ENCODE data around the gene ITPKC. TPM values are rescaled to one million over a fixed set of nuclear protein-coding genes. Genes with fewer than 3 reads are reported as not detected.

The ITPKC gene
- 6.6 TPM for polyA plus RNA-seq (2013, experiment 1 of 2)
- polyA plus RNA-seq (2013, experiment 2 of 2): 7.3 TPM

DNA sequence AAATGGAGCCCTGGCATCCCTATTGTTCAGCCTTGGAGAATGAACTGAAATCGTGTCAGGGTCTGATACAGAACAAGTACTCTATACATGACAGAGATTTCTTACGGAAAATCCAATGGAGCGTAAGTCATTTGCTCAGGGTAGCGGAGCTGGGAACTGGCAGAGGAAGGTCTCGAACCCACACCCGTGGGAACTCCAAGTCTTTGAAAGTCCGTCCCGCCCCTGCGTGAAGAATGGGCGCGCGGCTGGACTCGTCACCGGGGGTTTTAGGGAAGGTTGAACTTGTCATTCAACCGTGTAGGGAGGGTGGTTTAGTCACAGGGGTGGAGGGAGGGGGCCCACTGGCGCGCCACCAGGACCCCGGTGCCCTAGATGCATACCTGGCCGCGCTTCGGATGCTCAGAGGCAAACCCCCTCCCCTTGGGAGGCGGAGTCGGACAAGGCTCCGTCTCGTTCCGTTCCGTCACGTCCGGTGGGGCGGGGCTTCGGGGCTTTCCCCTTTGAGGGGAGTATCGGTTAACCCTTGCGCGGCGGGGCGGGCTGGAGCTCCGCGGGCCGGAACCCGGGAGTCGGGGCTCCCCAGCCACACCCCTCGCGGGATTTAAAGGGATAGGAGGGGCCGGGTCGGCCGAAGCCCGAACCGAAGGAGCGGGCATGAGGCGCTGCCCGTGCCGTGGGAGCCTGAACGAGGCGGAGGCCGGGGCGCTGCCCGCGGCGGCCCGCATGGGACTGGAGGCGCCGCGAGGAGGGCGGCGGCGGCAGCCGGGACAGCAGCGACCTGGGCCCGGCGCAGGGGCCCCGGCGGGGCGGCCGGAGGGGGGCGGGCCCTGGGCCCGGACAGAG is at the start of gene ITPKC, which contains the start of gene COQ8B:
Gene ITPKC, plus strand, starts transcription at position 631 of the 843 bp plus-strand sequence. Its CDS starts 24 bp downstream, at position 655.
Gene COQ8B, minus strand, starts transcription at position 405 of the 843 bp plus-strand sequence. CDS start 2,254 bp downstream, outside the sequence.
- H3K27me3 ChIP-seq (ENCODE audit: insufficient read depth, low read length): no peaks in the 10 kb centered on the region
- WGBS: under 1% methylated on average over 76 of the region's 76 CpGs
- H3K36me3 ChIP-seq (ENCODE audit: insufficient read depth, low read length): peaks cover 14% of the 10 kb centered on the region
- H3K4me1 ChIP-seq (ENCODE audit: insufficient read depth, low read length): peaks cover 10% of the 10 kb centered on the region
- H3K9ac ChIP-seq (ENCODE audit: low read depth, low read length): peak within 1 kb of the TSS; percentile 80
- H3K9me3 ChIP-seq (ENCODE audit: insufficient read depth, low read depth, low read length): no peaks in the 10 kb centered on the region
- H3K4me3 ChIP-seq (ENCODE audit: low read length): peak within 1 kb of the TSS; percentile 84
- H3K27ac ChIP-seq (ENCODE audit: low read depth, low read length): peak within 1 kb of the TSS; percentile 91

DNA sequence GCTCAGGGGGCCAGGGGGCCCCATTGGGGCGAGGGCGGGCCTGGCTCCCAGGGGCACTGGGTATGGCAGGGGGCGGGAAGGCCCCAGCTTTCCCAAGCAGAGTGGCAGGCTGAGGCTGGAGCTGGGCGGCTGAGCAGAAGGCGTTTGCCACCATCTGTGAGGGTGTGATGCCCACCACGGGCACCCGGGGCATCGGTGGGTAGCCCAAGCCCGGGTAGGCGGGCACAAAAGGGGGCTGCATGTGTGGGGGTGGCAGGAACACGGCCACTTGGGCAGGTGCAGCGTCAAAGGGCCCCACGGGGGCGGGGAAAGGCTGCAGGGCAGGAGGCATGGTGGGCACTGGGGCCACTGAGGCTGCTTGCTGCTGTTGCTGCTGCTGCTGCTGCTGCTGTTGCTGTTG is 49.3 kb upstream of the ITPKC start:
- Histone ChIP-seq H3K36me3 (ENCODE audit: insufficient read depth, low read length) (peaks cover 50% of the 10 kb centered on the region), H3K4me1 (ENCODE audit: insufficient read depth, low read length) (no peaks in the 10 kb centered on the region)
- WGBS: 95% methylated on average over 14 of the region's 14 CpGs

DNA sequence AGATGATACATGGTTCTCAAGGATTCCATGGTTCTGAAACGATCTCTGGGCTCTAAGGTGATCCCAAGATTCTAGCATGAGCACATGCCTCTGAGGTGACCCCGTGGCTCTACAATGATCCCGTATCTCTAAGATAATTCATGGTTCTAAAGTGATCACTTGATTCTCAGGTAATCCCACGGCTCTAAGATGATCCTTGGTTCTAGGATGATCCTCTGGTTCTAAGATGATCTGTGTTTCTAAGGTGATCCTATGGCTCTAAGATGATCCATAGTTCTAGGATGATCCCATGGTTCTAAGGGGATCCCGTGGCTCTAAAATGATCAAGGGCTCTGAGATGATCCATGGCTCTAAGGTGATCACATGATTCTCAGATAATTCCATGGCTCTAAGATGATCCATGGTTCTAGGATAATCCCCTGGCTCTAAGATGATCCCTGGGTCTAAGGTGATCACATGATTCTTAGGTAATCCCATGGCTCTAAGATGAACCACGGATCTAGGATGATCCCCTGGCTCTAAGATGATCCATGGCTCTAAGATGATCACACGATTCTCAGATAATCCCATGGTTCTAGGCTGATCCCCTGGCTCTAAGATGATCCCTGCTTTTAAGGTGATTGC is 47.8 kb upstream of the ITPKC start:
- no peak overlapping the region for H3K27ac ChIP-seq (ENCODE audit: low read depth, low read length)
- no peak overlapping the region for H3K9ac ChIP-seq (ENCODE audit: low read depth, low read length)
- H3K4me1 ChIP-seq (ENCODE audit: insufficient read depth, low read length): no peaks in the 10 kb centered on the region
- no peaks in the 10 kb centered on the region for H3K27me3 ChIP-seq (ENCODE audit: insufficient read depth, low read length)
- H3K36me3 ChIP-seq (ENCODE audit: insufficient read depth, low read length): peaks cover 65% of the 10 kb centered on the region
- no peak overlapping the region for H3K4me3 ChIP-seq (ENCODE audit: low read length)
- 91% methylated on average over 7 of the region's 7 CpGs for WGBS
- H3K9me3 ChIP-seq (ENCODE audit: insufficient read depth, low read depth, low read length): no peaks in the 10 kb centered on the region

More for the DNA sequence above, 49.3 kb upstream of the ITPKC start:
- H3K4me3 ChIP-seq (ENCODE audit: low read length): no peak overlapping the region
- H3K27ac ChIP-seq (ENCODE audit: low read depth, low read length): no peak overlapping the region
- no peak overlapping the region for H3K9ac ChIP-seq (ENCODE audit: low read depth, low read length)
- H3K9me3 ChIP-seq (ENCODE audit: insufficient read depth, low read depth, low read length): no peaks in the 10 kb centered on the region
- H3K27me3 ChIP-seq (ENCODE audit: insufficient read depth, low read length): no peaks in the 10 kb centered on the region

DNA sequence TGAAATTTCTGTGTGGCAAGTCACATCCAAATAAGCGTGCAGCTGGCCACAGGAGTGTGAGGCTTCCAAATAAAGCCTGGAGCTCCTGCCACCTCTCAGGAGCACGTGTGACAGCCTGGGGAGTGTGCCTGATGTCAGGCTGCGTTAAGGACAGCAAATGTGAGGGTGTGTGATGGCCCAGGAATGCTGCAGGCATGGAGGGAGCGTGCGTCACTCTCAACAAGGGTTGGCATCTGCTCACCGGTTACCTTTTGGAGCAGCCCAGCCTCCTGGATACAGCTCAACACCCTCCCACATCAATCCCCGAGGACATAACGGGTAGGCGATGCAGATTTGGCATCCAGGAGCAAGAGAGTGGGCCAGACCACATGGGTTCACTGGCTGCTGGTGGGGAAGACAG is 45.5 kb upstream of the ITPKC start:
- no peak overlapping the region for H3K4me3 ChIP-seq (ENCODE audit: low read length)
- H3K27me3 ChIP-seq (ENCODE audit: insufficient read depth, low read length): no peaks in the 10 kb centered on the region
- peaks cover 81% of the 10 kb centered on the region for H3K36me3 ChIP-seq (ENCODE audit: insufficient read depth, low read length)
- H3K9ac ChIP-seq (ENCODE audit: low read depth, low read length): no peak overlapping the region
- WGBS: 93% methylated on average over 9 of the region's 9 CpGs
- H3K9me3 ChIP-seq (ENCODE audit: insufficient read depth, low read depth, low read length): no peaks in the 10 kb centered on the region
- H3K27ac ChIP-seq (ENCODE audit: low read depth, low read length): no peak overlapping the region
- no peaks in the 10 kb centered on the region for H3K4me1 ChIP-seq (ENCODE audit: insufficient read depth, low read length)

DNA sequence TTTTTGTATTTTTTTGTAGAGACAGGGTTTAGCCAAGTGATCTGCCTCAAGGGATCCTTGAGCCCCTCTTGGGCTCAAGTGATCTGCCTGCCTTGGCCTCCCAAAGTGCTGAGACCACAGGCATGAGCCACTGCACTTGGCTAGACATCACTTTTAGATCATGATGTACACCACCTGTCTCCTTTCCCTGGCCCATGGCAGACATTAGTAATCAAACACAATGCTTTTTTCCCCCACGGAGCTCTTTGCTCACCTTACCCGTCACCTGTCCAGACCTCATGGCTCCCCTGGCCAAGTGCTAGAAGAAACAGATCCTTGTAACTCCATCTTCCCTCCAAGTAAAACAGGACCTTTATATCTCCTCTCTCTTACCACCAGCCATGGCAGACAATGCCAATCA is 44.9 kb upstream of the ITPKC start:
- Histone ChIP-seq H3K4me1 (ENCODE audit: insufficient read depth, low read length) (no peaks in the 10 kb centered on the region), H3K9me3 (ENCODE audit: insufficient read depth, low read depth, low read length) (no peaks in the 10 kb centered on the region), H3K27me3 (ENCODE audit: insufficient read depth, low read length) (no peaks in the 10 kb centered on the region), H3K27ac (ENCODE audit: low read depth, low read length) (no peak overlapping the region), H3K9ac (ENCODE audit: low read depth, low read length) (no peak overlapping the region), H3K4me3 (ENCODE audit: low read length) (no peak overlapping the region), H3K36me3 (ENCODE audit: insufficient read depth, low read length) (peaks cover 87% of the 10 kb centered on the region)
- WGBS: 86% methylated on average over 2 of the region's 2 CpGs

DNA sequence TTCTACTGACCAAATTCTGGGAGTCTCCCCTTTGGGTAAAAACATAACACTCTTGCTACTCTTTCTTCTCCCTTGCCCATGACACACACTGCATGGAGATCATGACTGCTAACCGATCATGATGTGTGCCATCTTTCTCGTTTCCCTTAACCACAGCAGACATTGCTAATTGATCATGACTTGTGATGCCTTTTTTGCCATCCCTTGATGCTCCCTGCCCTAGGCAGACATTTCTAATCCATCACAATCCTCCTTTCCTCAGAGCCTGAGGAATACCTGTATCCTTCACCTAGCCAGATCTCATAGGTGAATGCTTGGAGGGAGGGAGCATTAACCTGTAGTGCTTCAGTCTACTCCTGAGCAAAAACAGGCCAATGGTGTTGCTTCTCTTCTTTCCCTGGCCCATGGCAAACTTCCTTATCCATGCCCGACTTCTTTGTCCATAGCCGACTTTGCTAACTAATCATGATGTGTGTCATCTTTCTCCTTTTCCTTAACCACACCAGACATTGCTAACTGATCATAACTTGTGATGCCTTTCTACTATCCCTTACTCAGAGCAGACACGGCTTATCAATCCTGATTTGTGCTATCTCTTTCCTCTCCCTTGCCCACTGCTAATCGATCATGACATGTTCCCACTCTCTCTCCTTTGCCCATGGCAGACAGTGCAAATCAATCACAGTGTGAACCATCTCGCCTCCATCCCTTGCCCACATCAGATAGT is 44.2 kb upstream of the ITPKC start:
- H3K9ac ChIP-seq (ENCODE audit: low read depth, low read length): no peak overlapping the region
- 92% methylated on average over 7 of the region's 7 CpGs for WGBS
- H3K4me1 ChIP-seq (ENCODE audit: insufficient read depth, low read length): no peaks in the 10 kb centered on the region
- H3K9me3 ChIP-seq (ENCODE audit: insufficient read depth, low read depth, low read length): no peaks in the 10 kb centered on the region
- no peak overlapping the region for H3K4me3 ChIP-seq (ENCODE audit: low read length)
- no peak overlapping the region for H3K27ac ChIP-seq (ENCODE audit: low read depth, low read length)
- H3K36me3 ChIP-seq (ENCODE audit: insufficient read depth, low read length): peaks cover 92% of the 10 kb centered on the region
- no peaks in the 10 kb centered on the region for H3K27me3 ChIP-seq (ENCODE audit: insufficient read depth, low read length)

DNA sequence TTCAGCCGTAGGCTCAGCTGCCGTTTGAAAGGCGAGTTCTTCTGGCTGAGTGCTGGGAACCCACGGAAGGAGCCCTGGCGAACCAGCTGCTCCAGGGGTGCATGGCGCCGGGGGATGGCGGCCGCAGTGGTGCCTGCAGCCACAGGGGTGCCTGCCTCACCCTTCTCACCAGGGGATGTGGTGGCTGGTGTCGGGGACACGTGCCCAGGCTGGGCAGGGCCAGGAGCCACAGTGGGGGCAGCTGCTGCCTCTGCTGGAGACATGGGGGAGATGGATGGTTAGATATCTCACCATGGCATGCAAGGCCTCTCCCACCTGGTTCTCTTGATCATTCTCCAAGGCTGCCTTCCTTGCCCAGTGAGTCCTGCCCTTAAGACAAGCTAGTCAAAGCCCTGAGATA is 43.5 kb upstream of the ITPKC start:
- no peaks in the 10 kb centered on the region for H3K27me3 ChIP-seq (ENCODE audit: insufficient read depth, low read length)
- no peak overlapping the region for H3K27ac ChIP-seq (ENCODE audit: low read depth, low read length)
- H3K9ac ChIP-seq (ENCODE audit: low read depth, low read length): no peak overlapping the region
- no peaks in the 10 kb centered on the region for H3K9me3 ChIP-seq (ENCODE audit: insufficient read depth, low read depth, low read length)
- H3K4me3 ChIP-seq (ENCODE audit: low read length): no peak overlapping the region
- peaks cover 92% of the 10 kb centered on the region for H3K36me3 ChIP-seq (ENCODE audit: insufficient read depth, low read length)
- no peaks in the 10 kb centered on the region for H3K4me1 ChIP-seq (ENCODE audit: insufficient read depth, low read length)
- 93% methylated on average over 11 of the region's 11 CpGs for WGBS

DNA sequence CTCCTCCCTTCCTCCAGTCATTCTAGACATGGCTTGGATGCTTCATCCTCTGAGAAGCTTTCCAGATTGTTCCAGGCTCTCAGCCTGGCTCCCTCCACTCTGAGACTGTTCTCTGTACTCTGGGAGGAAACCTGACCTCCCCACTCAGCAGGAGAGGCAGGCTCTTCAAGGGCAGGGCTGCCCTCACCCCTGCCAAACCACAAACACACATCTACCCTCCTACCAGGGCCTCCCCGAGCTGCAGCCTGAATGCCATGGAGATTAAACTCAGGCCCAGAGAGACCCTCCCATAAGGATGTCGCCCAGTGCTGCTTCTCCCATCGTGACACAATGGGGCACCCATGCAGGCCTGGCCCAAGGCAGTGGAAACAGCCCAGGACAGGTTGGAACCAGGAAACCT is 42.6 kb upstream of the ITPKC start:
- Histone ChIP-seq H3K9me3 (ENCODE audit: insufficient read depth, low read depth, low read length) (no peaks in the 10 kb centered on the region), H3K4me3 (ENCODE audit: low read length) (no peak overlapping the region), H3K4me1 (ENCODE audit: insufficient read depth, low read length) (no peaks in the 10 kb centered on the region), H3K27ac (ENCODE audit: low read depth, low read length) (no peak overlapping the region), H3K36me3 (ENCODE audit: insufficient read depth, low read length) (peaks cover 91% of the 10 kb centered on the region), H3K9ac (ENCODE audit: low read depth, low read length) (no peak overlapping the region), H3K27me3 (ENCODE audit: insufficient read depth, low read length) (no peaks in the 10 kb centered on the region)
- 86% methylated on average over 3 of the region's 3 CpGs for WGBS

DNA sequence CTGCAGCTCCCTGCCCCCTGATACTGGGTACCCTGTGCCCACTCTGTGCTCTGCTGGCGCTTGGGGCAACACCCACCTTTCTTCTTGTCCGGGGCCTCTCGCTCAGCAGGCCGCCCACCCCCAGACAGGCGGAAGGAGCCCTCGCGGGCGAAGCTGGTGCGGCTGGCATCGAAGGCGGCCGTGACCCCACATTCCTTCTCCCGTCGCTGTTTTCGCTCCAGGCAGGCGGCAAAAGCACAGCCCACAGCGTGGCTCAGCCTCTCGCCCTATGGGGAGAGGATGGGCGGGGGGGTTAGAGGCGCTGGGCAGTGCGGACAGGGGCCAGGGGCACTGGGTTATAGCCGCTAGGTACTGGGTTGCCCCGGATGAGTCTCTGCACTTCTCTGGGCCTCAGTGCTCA is 39.8 kb upstream of the ITPKC start:
- no peak overlapping the region for H3K4me3 ChIP-seq (ENCODE audit: low read length)
- H3K27ac ChIP-seq (ENCODE audit: low read depth, low read length): no peak overlapping the region
- H3K4me1 ChIP-seq (ENCODE audit: insufficient read depth, low read length): no peaks in the 10 kb centered on the region
- no peak overlapping the region for H3K9ac ChIP-seq (ENCODE audit: low read depth, low read length)
- WGBS: 95% methylated on average over 23 of the region's 23 CpGs
- no peaks in the 10 kb centered on the region for H3K27me3 ChIP-seq (ENCODE audit: insufficient read depth, low read length)
- H3K9me3 ChIP-seq (ENCODE audit: insufficient read depth, low read depth, low read length): no peaks in the 10 kb centered on the region
- peaks cover 84% of the 10 kb centered on the region for H3K36me3 ChIP-seq (ENCODE audit: insufficient read depth, low read length)

DNA sequence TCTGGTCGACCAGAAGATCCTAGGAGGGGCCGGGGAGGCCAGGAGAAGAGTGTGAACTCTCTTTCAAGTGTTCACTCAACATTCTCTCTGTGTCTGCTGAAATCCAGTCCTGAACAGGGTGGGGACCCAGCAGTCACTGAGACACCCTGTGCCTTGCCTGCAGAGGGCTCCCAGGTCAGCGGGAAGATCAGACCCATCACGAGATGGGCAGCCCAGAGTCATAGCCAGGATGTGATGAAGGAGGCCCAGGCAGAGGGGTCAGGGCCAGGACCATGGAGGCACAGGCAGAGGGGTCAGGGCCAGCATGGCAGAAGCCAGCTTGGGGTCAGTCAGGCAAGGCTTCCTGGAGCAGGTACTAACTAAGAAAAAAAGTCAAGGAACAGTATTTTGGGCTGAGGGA is 35.9 kb upstream of the ITPKC start:
- Histone ChIP-seq H3K4me3 (ENCODE audit: low read length) (no peak overlapping the region), H3K9me3 (ENCODE audit: insufficient read depth, low read depth, low read length) (no peaks in the 10 kb centered on the region), H3K27me3 (ENCODE audit: insufficient read depth, low read length) (no peaks in the 10 kb centered on the region), H3K9ac (ENCODE audit: low read depth, low read length) (no peak overlapping the region), H3K4me1 (ENCODE audit: insufficient read depth, low read length) (no peaks in the 10 kb centered on the region), H3K27ac (ENCODE audit: low read depth, low read length) (no peak overlapping the region), H3K36me3 (ENCODE audit: insufficient read depth, low read length) (peaks cover 79% of the 10 kb centered on the region)
- WGBS: 88% methylated on average over 4 of the region's 4 CpGs

DNA sequence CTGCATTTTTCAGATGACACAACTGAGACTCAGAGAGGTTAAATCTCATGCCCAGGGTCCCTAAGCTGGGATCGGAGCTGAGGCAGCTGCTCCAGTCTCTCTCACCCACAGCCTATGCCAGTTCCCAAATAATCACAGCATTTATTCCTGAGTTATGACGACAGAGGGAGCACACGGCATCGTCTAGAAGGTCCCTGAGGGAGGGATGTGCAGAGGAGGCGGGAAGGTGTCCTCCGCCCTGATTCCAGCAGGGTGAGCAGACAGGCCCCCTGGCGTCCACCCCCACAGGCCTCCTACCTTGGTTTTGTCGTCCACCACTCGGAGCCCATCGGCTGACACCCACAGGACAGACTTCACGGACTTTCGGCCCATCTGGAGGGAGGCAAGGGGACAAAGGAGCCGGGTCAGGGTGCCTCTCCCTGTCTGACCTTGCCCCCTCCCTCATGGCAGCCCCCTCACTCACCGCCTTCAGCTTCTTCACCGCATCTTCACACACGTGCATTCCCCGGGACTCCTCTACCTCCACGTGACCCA is 34.4 kb upstream of the ITPKC start:
- no peak overlapping the region for H3K4me3 ChIP-seq (ENCODE audit: low read length)
- H3K27me3 ChIP-seq (ENCODE audit: insufficient read depth, low read length): no peaks in the 10 kb centered on the region
- 90% methylated on average over 13 of the region's 18 CpGs for WGBS
- no peaks in the 10 kb centered on the region for H3K9me3 ChIP-seq (ENCODE audit: insufficient read depth, low read depth, low read length)
- peaks cover 70% of the 10 kb centered on the region for H3K36me3 ChIP-seq (ENCODE audit: insufficient read depth, low read length)
- no peak overlapping the region for H3K9ac ChIP-seq (ENCODE audit: low read depth, low read length)
- no peaks in the 10 kb centered on the region for H3K4me1 ChIP-seq (ENCODE audit: insufficient read depth, low read length)
- no peak overlapping the region for H3K27ac ChIP-seq (ENCODE audit: low read depth, low read length)

Data from HUES64 (cell line).